Osteocyte (in vitro differentiated cells): ENCODE data around the gene PRKCE. TPM values are rescaled to one million over a fixed set of nuclear protein-coding genes. Genes with fewer than 3 reads are reported as not detected.

Experiments used
- DNase-seq: peaks from one replicate; pipeline ENCODE4 v3.0.0; 2021; ENCODE audit warnings: mixed read lengths; ENCODE audit not compliant: unreplicated experiment; ENCODE audit errors: extremely low spot score
- H3K27ac Mint-ChIP-seq: one replicate; pipeline ENCODE4 v1.8.0; 2021; ENCODE audit warnings: mild to moderate bottlenecking, mixed read lengths; ENCODE audit not compliant: unreplicated experiment
- H3K27me3 Mint-ChIP-seq: one replicate; pipeline ENCODE4 v1.8.0; 2021; ENCODE audit warnings: mixed read lengths; ENCODE audit not compliant: unreplicated experiment
- H3K36me3 Mint-ChIP-seq: one replicate; pipeline ENCODE4 v1.8.0; 2021; ENCODE audit warnings: mixed read lengths; ENCODE audit not compliant: unreplicated experiment
- H3K4me1 Mint-ChIP-seq: one replicate; pipeline ENCODE4 v1.8.0; 2021; ENCODE audit warnings: mixed read lengths; ENCODE audit not compliant: unreplicated experiment
- H3K4me3 Mint-ChIP-seq: one replicate; pipeline ENCODE4 v1.8.0; 2021; ENCODE audit warnings: mild to moderate bottlenecking, moderate library complexity, mixed read lengths; ENCODE audit not compliant: unreplicated experiment
- H3K9me3 Mint-ChIP-seq: one replicate; pipeline ENCODE4 v1.8.0; 2021; ENCODE audit warnings: mixed read lengths; ENCODE audit not compliant: unreplicated experiment
- CTCF ChIP-seq: fragments of 200-600 bp; sonication (generic); IDR thresholded peaks from 2 replicates; pipeline ENCODE4 v1.5.0; 2021; ENCODE audit warnings: antibody characterized with exemption, mild to moderate bottlenecking, moderate library complexity
- total RNA-seq: library from RNA; stranded (reverse); gene quantifications from 2 replicates; pipeline ENCODE4 v1.2.1, GENCODE V29; 2021

Gene PRKCE
- total RNA-seq, 1 donor from 2014 or later: 13.8 TPM

- Mint-ChIP-seq H3K27me3 (no peaks in the 10 kb centered on the region), H3K9me3 (no peaks in the 10 kb centered on the region), H3K36me3 (no peaks in the 10 kb centered on the region), H3K4me3 (no peak overlapping the region), H3K4me1 (no peaks in the 10 kb centered on the region), H3K27ac (no peak overlapping the region)
- no peak for DNase-seq
- no peak for TF ChIP-seq CTCF
Measured at GRCh38 chr2:45907592-45907991, 256.1 kb downstream of the PRKCE start.

- Mint-ChIP-seq H3K27ac (no peak overlapping the region), H3K27me3 (no peaks in the 10 kb centered on the region), H3K4me1 (no peaks in the 10 kb centered on the region), H3K9me3 (no peaks in the 10 kb centered on the region), H3K4me3 (no peak overlapping the region), H3K36me3 (no peaks in the 10 kb centered on the region)
- no peak for TF ChIP-seq CTCF
- no peak for DNase-seq
Measured at GRCh38 chr2:45908316-45909170, 257.1 kb downstream of the PRKCE start.

- no peak for DNase-seq
- H3K27ac Mint-ChIP-seq: no peak overlapping the region
- H3K9me3 Mint-ChIP-seq: no peaks in the 10 kb centered on the region
- no peaks in the 10 kb centered on the region for H3K4me1 Mint-ChIP-seq
- no peaks in the 10 kb centered on the region for H3K36me3 Mint-ChIP-seq
- H3K4me3 Mint-ChIP-seq: no peak overlapping the region
- no peak for TF ChIP-seq CTCF
- no peaks in the 10 kb centered on the region for H3K27me3 Mint-ChIP-seq
Measured at GRCh38 chr2:45909171-45909565, 257.7 kb downstream of the PRKCE start.

- Mint-ChIP-seq H3K9me3 (no peaks in the 10 kb centered on the region), H3K36me3 (peaks cover 2% of the 10 kb centered on the region), H3K27me3 (no peaks in the 10 kb centered on the region), H3K4me3 (no peak overlapping the region), H3K4me1 (no peaks in the 10 kb centered on the region), H3K27ac (no peak overlapping the region)
- TF ChIP-seq CTCF: no peak
- DNase-seq: no peak
Measured at GRCh38 chr2:45909677-45910191, 258.3 kb downstream of the PRKCE start.

GRCh38 chr2:45910473-45911060 is 259.1 kb downstream of the PRKCE start:
- no peaks in the 10 kb centered on the region for H3K9me3 Mint-ChIP-seq
- no peaks in the 10 kb centered on the region for H3K4me1 Mint-ChIP-seq
- no peak for TF ChIP-seq CTCF
- peaks cover 2% of the 10 kb centered on the region for H3K36me3 Mint-ChIP-seq
- DNase-seq: no peak
- H3K27ac Mint-ChIP-seq: no peak overlapping the region
- no peaks in the 10 kb centered on the region for H3K27me3 Mint-ChIP-seq
- H3K4me3 Mint-ChIP-seq: no peak overlapping the region
